H54 (cell line): Measurements from ENCODE around the gene ARHGEF37.
"Not testable (repeated sequence)": the region's sequence is repeated elsewhere in the genome, so short reads cannot be mapped to it uniquely, and the experiment has no call there.

Experiments
- DNase-seq: peaks from one replicate; pipeline ENCODE4 v3.0.0; 2011; ENCODE audit warnings: low spot score, mixed read lengths; ENCODE audit not compliant: insufficient read length
- FAIRE-seq: peaks from 3 replicates; lab custom pipeline; 2011; peaks lifted over from hg19 to GRCh38; lab: Jason Lieb, UNC
- POLR2A ChIP-seq: IDR thresholded peaks from 2 replicates; pipeline ENCODE4 v1.6.1; 2011; ENCODE audit warnings: low read depth, mild to moderate bottlenecking, low read length

ARHGEF37 gene

GRCh38 chr5:149645725-149646124 lies 64.4 kb downstream of the ARHGEF37 start:
- TF ChIP-seq POLR2A: no peak
- FAIRE-seq (no peak), DNase-seq (no peak)

- FAIRE-seq (no peak), DNase-seq (no peak)
- TF ChIP-seq POLR2A: no peak
Observed at GRCh38 chr5:149646564-149646963, 65.3 kb downstream of the ARHGEF37 start.

- no peak for FAIRE-seq
- DNase-seq: no peak
- TF ChIP-seq POLR2A: no peak
Observed at GRCh38 chr5:149647334-149647733, 66.0 kb downstream of the ARHGEF37 start.

- not testable (repeated sequence) for FAIRE-seq, DNase-seq
Observed at GRCh38 chr5:149648464-149649393, 67.4 kb downstream of the ARHGEF37 start.

GRCh38 chr5:149649730-149650129 lies 68.4 kb downstream of the ARHGEF37 start:
- not testable (repeated sequence) for FAIRE-seq

GRCh38 chr5:149651686-149652085 lies 70.4 kb downstream of the ARHGEF37 start:
- no peak for FAIRE-seq
- no peak for DNase-seq
- no peak for TF ChIP-seq POLR2A

More at GRCh38 chr5:149649730-149650129, 68.4 kb downstream of the ARHGEF37 start:
- DNase-seq: not testable (repeated sequence)

- TF ChIP-seq POLR2A: no peak
- no peak for FAIRE-seq
- DNase-seq: no peak
Observed at GRCh38 chr5:149652697-149653096, 71.4 kb downstream of the ARHGEF37 start.

- TF ChIP-seq POLR2A: no peak
- DNase-seq: no peak
- FAIRE-seq: no peak
Observed at GRCh38 chr5:149654231-149654630, 72.9 kb downstream of the ARHGEF37 start.

GRCh38 chr5:149654883-149655505 lies 73.7 kb downstream of the ARHGEF37 start:
- no peak for FAIRE-seq
- TF ChIP-seq POLR2A: no peak

GRCh38 chr5:149656576-149657182 lies 75.4 kb downstream of the ARHGEF37 start:
- TF ChIP-seq POLR2A: no peak
- FAIRE-seq (no peak), DNase-seq (no peak)

More at GRCh38 chr5:149654883-149655505, 73.7 kb downstream of the ARHGEF37 start:
- DNase-seq: no peak

GRCh38 chr5:149657324-149657723 lies 76.0 kb downstream of the ARHGEF37 start:
- FAIRE-seq (no peak), DNase-seq (no peak)
- TF ChIP-seq POLR2A: no peak

- TF ChIP-seq POLR2A: no peak
- no peak for DNase-seq
- no peak for FAIRE-seq
Observed at GRCh38 chr5:149658299-149658698, 77.0 kb downstream of the ARHGEF37 start.

- no peak for FAIRE-seq
- no peak for DNase-seq
- no peak for TF ChIP-seq POLR2A
Observed at GRCh38 chr5:149664083-149664482, 82.8 kb downstream of the ARHGEF37 start.
